Neutrophil (primary cell): Measurements from ENCODE around the gene ZSCAN22.

Experiments used
- H3K27ac ChIP-seq: fragments of 200-600 bp; sonication (generic); 2 replicates; pipeline ENCODE4 v1.5.1; 2016; ENCODE audit warnings: mild to moderate bottlenecking, moderate library complexity
- H3K27me3 ChIP-seq: fragments of 200-600 bp; sonication (generic); 2 replicates; pipeline ENCODE4 v1.6.0; 2016; ENCODE audit warnings: mild to moderate bottlenecking
- H3K36me3 ChIP-seq: fragments of 200-600 bp; sonication (generic); 2 replicates; pipeline ENCODE4 v1.5.1; 2017
- H3K4me1 ChIP-seq, 2 experiments: fragments of 200-600 bp in 1 of 2; sonication (generic) in 1 of 2; 1 replicate in 1 of 2; 2 replicates in 1 of 2; pipeline versions ENCODE4 v1.5.1 to v1.6.1; 2013 to 2016; ENCODE audit warnings: low read depth in 1 of 2, low read length in 1 of 2, mild to moderate bottlenecking in 1 of 2, moderate library complexity in 1 of 2; ENCODE audit not compliant: control insufficient read depth in 1 of 2, insufficient read depth in 1 of 2
- H3K4me3 ChIP-seq, 2 experiments: fragments of 200-600 bp in 1 of 2; sonication (generic) in 1 of 2; 1 replicate in 1 of 2; 2 replicates in 1 of 2; pipeline ENCODE4 v1.5.1; 2013 to 2016; ENCODE audit warnings: low read depth in 1 of 2, low read length in 1 of 2, mild to moderate bottlenecking in 1 of 2, moderate library complexity in 1 of 2
- H3K9me3 ChIP-seq: fragments of 200-600 bp; sonication (generic); 2 replicates; pipeline ENCODE4 v1.5.1; 2016
- TF ChIP-seq, protein P1 (sequence below): fragments of 200-600 bp; sonication (generic); IDR thresholded peaks from 2 replicates; pipeline ENCODE4 v1.5.1; 2016; ENCODE audit warnings: antibody characterized with exemption

ZSCAN22 gene

DNA sequence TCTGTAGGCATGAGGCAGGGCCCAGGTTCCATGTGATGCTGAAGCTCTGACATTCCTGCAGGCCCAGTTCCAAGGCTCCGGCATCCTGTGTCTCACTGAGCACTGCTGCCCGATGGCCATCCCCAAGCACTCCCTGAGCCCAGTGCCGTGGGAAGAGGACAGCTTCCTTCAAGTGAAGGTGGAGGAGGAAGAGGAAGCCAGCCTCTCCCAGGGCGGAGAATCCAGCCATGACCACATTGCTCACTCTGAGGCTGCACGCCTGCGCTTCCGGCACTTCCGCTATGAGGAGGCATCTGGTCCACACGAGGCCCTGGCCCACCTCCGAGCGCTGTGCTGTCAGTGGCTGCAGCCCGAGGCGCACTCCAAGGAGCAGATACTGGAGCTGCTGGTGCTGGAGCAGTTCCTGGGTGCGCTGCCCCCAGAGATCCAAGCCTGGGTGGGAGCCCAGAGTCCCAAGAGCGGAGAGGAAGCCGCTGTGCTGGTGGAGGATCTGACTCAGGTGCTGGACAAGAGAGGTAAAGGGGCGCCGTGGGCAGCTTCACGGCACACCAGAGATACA is 8.0 kb downstream of the ZSCAN22 start:
- TF ChIP-seq, protein P1, sequence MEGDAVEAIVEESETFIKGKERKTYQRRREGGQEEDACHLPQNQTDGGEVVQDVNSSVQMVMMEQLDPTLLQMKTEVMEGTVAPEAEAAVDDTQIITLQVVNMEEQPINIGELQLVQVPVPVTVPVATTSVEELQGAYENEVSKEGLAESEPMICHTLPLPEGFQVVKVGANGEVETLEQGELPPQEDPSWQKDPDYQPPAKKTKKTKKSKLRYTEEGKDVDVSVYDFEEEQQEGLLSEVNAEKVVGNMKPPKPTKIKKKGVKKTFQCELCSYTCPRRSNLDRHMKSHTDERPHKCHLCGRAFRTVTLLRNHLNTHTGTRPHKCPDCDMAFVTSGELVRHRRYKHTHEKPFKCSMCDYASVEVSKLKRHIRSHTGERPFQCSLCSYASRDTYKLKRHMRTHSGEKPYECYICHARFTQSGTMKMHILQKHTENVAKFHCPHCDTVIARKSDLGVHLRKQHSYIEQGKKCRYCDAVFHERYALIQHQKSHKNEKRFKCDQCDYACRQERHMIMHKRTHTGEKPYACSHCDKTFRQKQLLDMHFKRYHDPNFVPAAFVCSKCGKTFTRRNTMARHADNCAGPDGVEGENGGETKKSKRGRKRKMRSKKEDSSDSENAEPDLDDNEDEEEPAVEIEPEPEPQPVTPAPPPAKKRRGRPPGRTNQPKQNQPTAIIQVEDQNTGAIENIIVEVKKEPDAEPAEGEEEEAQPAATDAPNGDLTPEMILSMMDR = no peak
- H3K36me3 ChIP-seq = peaks cover 6% of the 10 kb centered on the region
- no peaks in the 10 kb centered on the region for H3K27me3 ChIP-seq
- no peak overlapping the region for H3K27ac ChIP-seq
- no peak overlapping the region for H3K4me3 ChIP-seq
- no peaks in the 10 kb centered on the region for H3K9me3 ChIP-seq
- H3K4me1 ChIP-seq = no peaks in the 10 kb centered on the region

DNA sequence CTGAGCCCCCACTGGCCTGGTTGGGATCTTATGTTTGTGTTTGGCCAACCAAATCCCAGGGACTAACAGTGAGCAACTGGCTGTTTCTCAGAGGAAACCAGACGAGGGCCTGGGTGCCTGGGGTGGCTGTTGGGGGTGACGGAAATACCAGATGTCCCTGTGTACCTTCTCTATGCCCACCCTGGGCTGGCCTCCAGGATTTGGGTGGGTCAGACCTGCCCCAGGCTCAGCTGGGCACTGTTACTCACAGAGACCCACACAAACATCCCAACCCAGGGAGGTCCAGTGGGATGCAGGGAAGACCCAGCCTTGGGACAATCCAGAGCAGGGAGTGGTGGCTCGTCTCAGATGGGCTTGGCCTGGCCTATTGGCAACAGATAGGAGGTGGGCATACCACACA is 8.8 kb downstream of the ZSCAN22 start:
- Histone ChIP-seq H3K36me3 (peaks cover 6% of the 10 kb centered on the region), H3K27me3 (no peaks in the 10 kb centered on the region), H3K4me1 (no peaks in the 10 kb centered on the region), H3K27ac (no peak overlapping the region), H3K9me3 (no peaks in the 10 kb centered on the region), H3K4me3 (no peak overlapping the region)
- TF ChIP-seq, protein P1 = no peak

DNA sequence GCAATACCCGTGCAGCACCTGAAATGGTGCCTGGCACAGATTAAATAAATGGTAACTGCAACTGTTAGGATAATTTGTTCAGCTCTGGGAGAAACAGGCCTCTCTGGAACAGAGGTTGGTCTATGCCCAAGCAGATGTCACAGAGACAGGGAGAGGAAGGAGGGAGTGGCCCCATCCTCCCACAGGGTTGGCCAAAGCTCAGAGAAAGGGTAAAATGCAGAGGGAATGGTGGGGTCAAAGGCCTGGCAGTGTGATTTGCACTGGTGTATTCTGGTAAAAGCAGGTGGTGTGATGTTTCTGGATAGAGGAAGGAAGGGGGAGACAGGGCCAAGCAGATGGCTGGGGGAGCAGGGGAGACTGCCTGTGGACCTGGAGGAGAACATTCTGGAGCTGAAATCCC is 9.4 kb downstream of the ZSCAN22 start:
- TF ChIP-seq, protein P1 = no peak
- Histone ChIP-seq H3K9me3 (no peaks in the 10 kb centered on the region), H3K36me3 (peaks cover 6% of the 10 kb centered on the region), H3K4me3 (no peak overlapping the region), H3K27me3 (no peaks in the 10 kb centered on the region), H3K27ac (no peak overlapping the region), H3K4me1 (no peaks in the 10 kb centered on the region)

DNA sequence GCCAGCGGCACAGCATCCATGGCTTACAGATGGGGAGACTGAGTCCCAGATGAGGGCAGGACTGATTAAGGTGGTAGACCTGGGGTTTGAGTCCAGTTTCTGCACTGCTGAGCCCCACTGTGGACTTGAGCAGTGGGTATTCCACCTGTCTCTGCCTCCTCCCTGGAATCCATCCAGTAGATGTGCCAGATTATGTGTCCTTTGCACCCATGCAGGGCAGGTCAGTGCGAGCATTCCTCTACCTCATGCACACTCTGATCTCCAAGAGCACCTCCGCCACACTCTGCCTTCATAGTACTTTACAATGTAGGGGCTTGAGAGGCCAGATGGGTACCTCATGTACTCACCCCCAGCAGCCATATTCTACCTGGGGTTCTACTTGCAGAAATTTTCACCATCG is 10.0 kb downstream of the ZSCAN22 start:
- H3K4me1 ChIP-seq = no peaks in the 10 kb centered on the region
- H3K27me3 ChIP-seq = no peaks in the 10 kb centered on the region
- H3K27ac ChIP-seq = no peak overlapping the region
- H3K9me3 ChIP-seq = no peaks in the 10 kb centered on the region
- H3K36me3 ChIP-seq = peaks cover 6% of the 10 kb centered on the region
- no peak overlapping the region for H3K4me3 ChIP-seq
- TF ChIP-seq, protein P1 = no peak

DNA sequence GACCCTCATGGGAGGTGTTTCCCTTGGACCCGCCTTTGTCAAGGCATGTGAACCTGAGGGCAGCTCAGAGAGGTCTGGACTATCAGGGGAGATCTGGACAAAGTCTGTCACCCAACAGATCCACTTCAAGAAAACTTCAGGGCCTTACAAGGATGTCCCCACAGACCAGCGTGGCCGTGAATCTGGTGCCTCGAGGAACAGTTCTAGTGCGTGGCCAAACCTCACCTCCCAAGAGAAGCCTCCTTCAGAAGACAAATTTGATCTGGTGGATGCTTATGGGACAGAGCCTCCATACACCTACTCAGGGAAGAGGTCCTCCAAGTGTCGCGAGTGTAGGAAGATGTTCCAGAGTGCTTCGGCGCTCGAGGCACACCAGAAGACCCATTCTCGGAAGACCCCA is 11.5 kb downstream of the ZSCAN22 start:
- TF ChIP-seq, protein P1 = no peak
- no peak overlapping the region for H3K4me3 ChIP-seq
- H3K27ac ChIP-seq = no peak overlapping the region
- H3K27me3 ChIP-seq = no peaks in the 10 kb centered on the region
- no peaks in the 10 kb centered on the region for H3K9me3 ChIP-seq
- peaks cover 6% of the 10 kb centered on the region for H3K36me3 ChIP-seq
- no peaks in the 10 kb centered on the region for H3K4me1 ChIP-seq
